ENCODE measurements around the gene LILRB5.

The LILRB5 gene

DNA sequence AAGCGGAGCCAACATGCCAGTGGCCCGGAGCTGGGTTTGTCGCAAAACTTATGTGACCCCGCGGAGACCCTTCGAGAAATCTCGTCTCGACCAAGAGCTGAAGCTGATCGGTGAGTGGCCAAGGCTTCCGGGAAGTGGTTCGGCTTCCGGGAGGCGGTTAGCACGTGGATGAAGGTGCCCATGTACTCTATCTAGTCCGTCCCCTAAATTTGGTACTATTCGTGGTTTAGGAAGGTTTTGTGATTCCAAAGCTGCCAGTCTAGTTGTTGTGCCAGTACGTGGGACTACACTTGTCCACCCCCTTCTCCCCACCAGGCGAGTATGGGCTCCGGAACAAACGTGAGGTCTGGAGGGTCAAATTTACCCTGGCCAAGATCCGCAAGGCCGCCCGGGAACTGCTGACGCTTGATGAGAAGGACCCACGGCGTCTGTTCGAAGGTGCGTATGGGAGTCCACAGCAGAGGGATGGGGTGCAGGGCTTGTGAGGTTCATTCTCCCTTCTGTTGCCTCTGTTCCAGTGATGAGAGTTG, 55.8 kb downstream of the LILRB5 start:
- TF ChIP-seq, protein P1, sequence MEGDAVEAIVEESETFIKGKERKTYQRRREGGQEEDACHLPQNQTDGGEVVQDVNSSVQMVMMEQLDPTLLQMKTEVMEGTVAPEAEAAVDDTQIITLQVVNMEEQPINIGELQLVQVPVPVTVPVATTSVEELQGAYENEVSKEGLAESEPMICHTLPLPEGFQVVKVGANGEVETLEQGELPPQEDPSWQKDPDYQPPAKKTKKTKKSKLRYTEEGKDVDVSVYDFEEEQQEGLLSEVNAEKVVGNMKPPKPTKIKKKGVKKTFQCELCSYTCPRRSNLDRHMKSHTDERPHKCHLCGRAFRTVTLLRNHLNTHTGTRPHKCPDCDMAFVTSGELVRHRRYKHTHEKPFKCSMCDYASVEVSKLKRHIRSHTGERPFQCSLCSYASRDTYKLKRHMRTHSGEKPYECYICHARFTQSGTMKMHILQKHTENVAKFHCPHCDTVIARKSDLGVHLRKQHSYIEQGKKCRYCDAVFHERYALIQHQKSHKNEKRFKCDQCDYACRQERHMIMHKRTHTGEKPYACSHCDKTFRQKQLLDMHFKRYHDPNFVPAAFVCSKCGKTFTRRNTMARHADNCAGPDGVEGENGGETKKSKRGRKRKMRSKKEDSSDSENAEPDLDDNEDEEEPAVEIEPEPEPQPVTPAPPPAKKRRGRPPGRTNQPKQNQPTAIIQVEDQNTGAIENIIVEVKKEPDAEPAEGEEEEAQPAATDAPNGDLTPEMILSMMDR (IDR thresholded peaks at IDR 0.05; ENCODE audit: borderline replicate concordance, insufficient read depth, low read depth, low read length): no peak
- H3K4me3 ChIP-seq (ENCODE audit: low read depth, low read length): peak overlapping the region; percentile 86
